Keratinocyte (primary cell): ENCODE measurements around the gene MALRD1.

ENCODE experiments used
- EZH2 ChIP-seq: IDR thresholded peaks from one replicate; pipeline ENCODE4 v1.6.1; 2012; ENCODE audit warnings: inconsistent platforms, mild to moderate bottlenecking, low read length, moderate library complexity
- TF ChIP-seq, protein P1 (sequence below), 3 experiments: IDR thresholded peaks in 1 of 3; conservative IDR thresholded peaks in 1 of 3; optimal IDR thresholded peaks in 1 of 3; 2 replicates in 2 of 3; 3 replicates in 1 of 3; pipeline versions ENCODE3 to v1.5.1; 2011; ENCODE audit warnings: low read length in 3 of 3, mild to moderate bottlenecking in 3 of 3, moderate library complexity in 2 of 3, control low read depth in 1 of 3, inconsistent platforms in 1 of 3; ENCODE audit not compliant: insufficient read depth in 2 of 3; ENCODE audit errors: extremely low read depth in 1 of 3

DNA sequence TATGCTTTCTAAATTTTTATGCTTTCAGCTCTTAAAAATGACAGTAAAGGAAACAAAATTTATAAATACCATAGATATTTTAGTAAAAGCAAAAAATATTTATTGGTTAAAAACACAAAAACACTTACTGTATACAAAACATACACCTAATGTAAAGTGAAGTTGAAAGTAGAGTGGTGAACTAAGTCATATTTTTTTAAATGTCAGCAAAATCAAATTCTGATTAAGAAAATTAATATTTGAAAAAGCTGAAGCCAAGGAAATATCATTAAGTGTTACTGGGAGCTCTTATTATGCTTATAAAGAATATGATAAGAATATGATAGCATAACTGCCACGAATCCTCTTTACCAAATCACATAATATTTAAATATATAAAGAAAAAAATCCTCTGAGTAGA, 702.4 kb downstream of the MALRD1 start:
- TF ChIP-seq EZH2 = no peak
- TF ChIP-seq, protein P1, sequence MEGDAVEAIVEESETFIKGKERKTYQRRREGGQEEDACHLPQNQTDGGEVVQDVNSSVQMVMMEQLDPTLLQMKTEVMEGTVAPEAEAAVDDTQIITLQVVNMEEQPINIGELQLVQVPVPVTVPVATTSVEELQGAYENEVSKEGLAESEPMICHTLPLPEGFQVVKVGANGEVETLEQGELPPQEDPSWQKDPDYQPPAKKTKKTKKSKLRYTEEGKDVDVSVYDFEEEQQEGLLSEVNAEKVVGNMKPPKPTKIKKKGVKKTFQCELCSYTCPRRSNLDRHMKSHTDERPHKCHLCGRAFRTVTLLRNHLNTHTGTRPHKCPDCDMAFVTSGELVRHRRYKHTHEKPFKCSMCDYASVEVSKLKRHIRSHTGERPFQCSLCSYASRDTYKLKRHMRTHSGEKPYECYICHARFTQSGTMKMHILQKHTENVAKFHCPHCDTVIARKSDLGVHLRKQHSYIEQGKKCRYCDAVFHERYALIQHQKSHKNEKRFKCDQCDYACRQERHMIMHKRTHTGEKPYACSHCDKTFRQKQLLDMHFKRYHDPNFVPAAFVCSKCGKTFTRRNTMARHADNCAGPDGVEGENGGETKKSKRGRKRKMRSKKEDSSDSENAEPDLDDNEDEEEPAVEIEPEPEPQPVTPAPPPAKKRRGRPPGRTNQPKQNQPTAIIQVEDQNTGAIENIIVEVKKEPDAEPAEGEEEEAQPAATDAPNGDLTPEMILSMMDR (optimal IDR thresholded peaks at IDR 0.05 in 1 of 3, IDR thresholded peaks at IDR 0.05 in 1 of 3, conservative IDR thresholded peaks at IDR 0.05 in 1 of 3; ENCODE audit: extremely low read depth in 1 of 3, insufficient read depth in 2 of 3, low read length in 3 of 3) = no peak
